Epidermal melanocyte (primary cell): ENCODE results near the gene SMPD3.

Source experiments
- DNase-seq: peaks from one replicate; pipeline ENCODE4 v3.0.0; 2011; ENCODE audit warnings: low spot score; ENCODE audit not compliant: insufficient read length

SMPD3 gene

GRCh38 chr16:68472581-68472980 lies 24.3 kb upstream of the SMPD3 start:
- no peak for DNase-seq

- no peak for DNase-seq
Measured at GRCh38 chr16:68470461-68471150, 22.3 kb upstream of the SMPD3 start.

GRCh38 chr16:68469796-68470460 lies 21.6 kb upstream of the SMPD3 start:
- DNase-seq, result no peak

- DNase-seq, result no peak
Measured at GRCh38 chr16:68468842-68469241, 20.5 kb upstream of the SMPD3 start.

- no peak for DNase-seq
Measured at GRCh38 chr16:68466174-68466573, 17.9 kb upstream of the SMPD3 start.

- no peak for DNase-seq
Measured at GRCh38 chr16:68463904-68464303, 15.6 kb upstream of the SMPD3 start.

- DNase-seq, result no peak
Measured at GRCh38 chr16:68460067-68460466, 11.8 kb upstream of the SMPD3 start.

GRCh38 chr16:68459457-68459856 lies 11.1 kb upstream of the SMPD3 start:
- no peak for DNase-seq

GRCh38 chr16:68458551-68458950 lies 10.2 kb upstream of the SMPD3 start:
- DNase-seq, result no peak

GRCh38 chr16:68458101-68458500 lies 9.8 kb upstream of the SMPD3 start:
- DNase-seq, result no peak

GRCh38 chr16:68455631-68456030 lies 7.3 kb upstream of the SMPD3 start:
- DNase-seq, result no peak

- DNase-seq, result no peak
Measured at GRCh38 chr16:68454920-68455435, 6.7 kb upstream of the SMPD3 start.

- no peak for DNase-seq
Measured at GRCh38 chr16:68453816-68454215, 5.5 kb upstream of the SMPD3 start.

GRCh38 chr16:68452176-68452575 lies 3.9 kb upstream of the SMPD3 start:
- DNase-seq, result no peak

- DNase-seq, result no peak
Measured at GRCh38 chr16:68451676-68452075, 3.4 kb upstream of the SMPD3 start.

GRCh38 chr16:68450741-68451255 lies 2.5 kb upstream of the SMPD3 start:
- DNase-seq, result no peak

- no peak for DNase-seq
Measured at GRCh38 chr16:68447653-68448359, 502 bp downstream of the SMPD3 start.

- DNase-seq, result no peak
Measured at GRCh38 chr16:68446681-68447652, 1.3 kb downstream of the SMPD3 start.

- no peak for DNase-seq
Measured at GRCh38 chr16:68445458-68445857, 2.9 kb downstream of the SMPD3 start.

GRCh38 chr16:68444056-68444657 lies 4.2 kb downstream of the SMPD3 start:
- DNase-seq, result no peak

GRCh38 chr16:68436581-68436980 lies 11.7 kb downstream of the SMPD3 start:
- DNase-seq, result no peak
